IPS-18a (cell line): ENCODE results near the gene LRRC14B.
"Not testable (repeated sequence)": the region's sequence is repeated elsewhere in the genome, so short reads cannot be mapped to it uniquely, and the experiment has no call there.

Experiments used
- H3K27ac ChIP-seq: one replicate; pipeline ENCODE4 v1.5.1; 2013; ENCODE audit warnings: low read length
- H3K27me3 ChIP-seq: one replicate; pipeline ENCODE4 v1.6.1; 2013; ENCODE audit warnings: mild to moderate bottlenecking, low read length; ENCODE audit not compliant: control insufficient read depth, insufficient read depth
- H3K36me3 ChIP-seq: one replicate; pipeline ENCODE4 v1.6.1; 2013; ENCODE audit warnings: low read depth, low read length; ENCODE audit not compliant: control insufficient read depth
- H3K4me1 ChIP-seq: one replicate; pipeline ENCODE4 v1.6.1; 2013; ENCODE audit warnings: low read depth, low read length; ENCODE audit not compliant: control insufficient read depth
- H3K4me3 ChIP-seq: one replicate; pipeline ENCODE4 v1.5.1; 2013; ENCODE audit warnings: low read length
- H3K9ac ChIP-seq: one replicate; pipeline ENCODE4 v1.6.1; 2013; ENCODE audit warnings: mild to moderate bottlenecking, low read length, moderate library complexity
- H3K9me3 ChIP-seq: one replicate; pipeline ENCODE4 v1.6.1; 2013; ENCODE audit warnings: low read depth, low read length; ENCODE audit not compliant: control insufficient read depth

Gene LRRC14B

GRCh38 chr5:240550-240949 lies 49.3 kb downstream of the LRRC14B start:
- H3K27me3 ChIP-seq, H3K4me1 ChIP-seq, H3K9me3 ChIP-seq, H3K9ac ChIP-seq, H3K4me3 ChIP-seq, H3K27ac ChIP-seq: not testable (repeated sequence)
- peaks cover 40% of the 10 kb centered on the region for H3K36me3 ChIP-seq

- not testable (repeated sequence) for H3K9ac ChIP-seq, H3K4me3 ChIP-seq, H3K4me1 ChIP-seq, H3K27me3 ChIP-seq, H3K27ac ChIP-seq, H3K9me3 ChIP-seq
- peaks cover 39% of the 10 kb centered on the region for H3K36me3 ChIP-seq
Measured at GRCh38 chr5:241045-241669, 49.9 kb downstream of the LRRC14B start.

- H3K36me3 ChIP-seq: peaks cover 51% of the 10 kb centered on the region
- H3K4me3 ChIP-seq, H3K9ac ChIP-seq, H3K27ac ChIP-seq, H3K27me3 ChIP-seq, H3K9me3 ChIP-seq, H3K4me1 ChIP-seq: not testable (repeated sequence)
Measured at GRCh38 chr5:243683-244367, 52.5 kb downstream of the LRRC14B start.

- not testable (repeated sequence) for H3K9me3 ChIP-seq, H3K27me3 ChIP-seq, H3K9ac ChIP-seq, H3K4me3 ChIP-seq, H3K4me1 ChIP-seq, H3K27ac ChIP-seq
- peaks cover 57% of the 10 kb centered on the region for H3K36me3 ChIP-seq
Measured at GRCh38 chr5:245717-246116, 54.4 kb downstream of the LRRC14B start.
